ENCODE measurements around the gene TRIM28.
"Not testable (repeated sequence)": the region's sequence is repeated elsewhere in the genome, so short reads cannot be mapped to it uniquely, and the experiment has no call there.

The TRIM28 gene

DNA sequence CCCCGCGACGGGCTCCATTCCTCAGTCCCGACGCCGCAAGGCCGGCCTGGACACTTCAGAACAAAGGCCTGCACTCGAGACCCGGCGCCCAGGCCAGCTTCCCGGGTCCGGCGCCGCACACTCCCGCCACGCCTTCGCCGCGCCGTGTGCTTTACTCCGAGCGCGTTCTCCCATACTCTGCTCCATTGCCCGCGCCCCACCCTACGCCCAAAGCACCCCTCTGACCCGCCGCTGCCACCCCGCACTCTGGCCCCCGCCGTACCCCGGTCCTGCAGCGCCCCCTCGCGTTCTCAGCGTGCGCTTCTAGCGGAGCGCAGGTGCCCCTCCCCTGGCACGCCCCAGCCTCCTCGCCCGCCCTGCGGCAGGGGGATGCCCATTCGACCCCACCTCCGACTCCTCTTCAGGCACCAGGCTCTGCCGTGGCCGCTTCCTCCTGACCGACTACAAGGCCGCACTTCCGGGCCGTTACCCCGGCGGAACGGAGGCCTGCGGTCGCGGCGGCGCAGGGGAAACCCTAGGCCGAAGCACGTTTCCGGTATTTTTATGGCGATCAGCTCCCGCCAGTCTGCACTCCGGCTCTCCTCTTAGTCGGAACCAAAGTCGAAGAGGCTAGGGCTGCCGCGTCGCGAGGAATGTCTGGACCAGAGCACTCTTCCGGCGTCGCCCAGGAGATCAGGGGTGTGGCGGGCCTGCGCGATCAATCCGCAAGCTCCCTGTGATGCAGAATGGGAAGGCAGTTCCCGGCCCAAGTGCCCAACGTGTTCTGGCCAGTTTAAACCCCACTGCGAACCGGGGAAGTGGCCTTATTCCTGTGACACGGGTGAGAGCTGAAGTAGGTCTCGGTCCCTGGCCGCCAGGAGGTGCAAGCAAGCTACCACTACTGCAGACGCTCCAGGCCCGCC is 24.3 kb upstream of the TRIM28 start, which contains the start of gene ZBTB45:
Gene ZBTB45 (minus strand): TSS at position 456 of the 902 bp plus-strand sequence. CDS start 2,137 bp downstream, outside the sequence.
- peak; percentile 79 to 96 (median 83) for DNase-seq

- DNase-seq, result no peak
Measured at GRCh38 chr19:58520257-58520599, 23.6 kb upstream of the TRIM28 start.

- no peak for DNase-seq
Measured at GRCh38 chr19:58521651-58522050, 22.2 kb upstream of the TRIM28 start.

DNA sequence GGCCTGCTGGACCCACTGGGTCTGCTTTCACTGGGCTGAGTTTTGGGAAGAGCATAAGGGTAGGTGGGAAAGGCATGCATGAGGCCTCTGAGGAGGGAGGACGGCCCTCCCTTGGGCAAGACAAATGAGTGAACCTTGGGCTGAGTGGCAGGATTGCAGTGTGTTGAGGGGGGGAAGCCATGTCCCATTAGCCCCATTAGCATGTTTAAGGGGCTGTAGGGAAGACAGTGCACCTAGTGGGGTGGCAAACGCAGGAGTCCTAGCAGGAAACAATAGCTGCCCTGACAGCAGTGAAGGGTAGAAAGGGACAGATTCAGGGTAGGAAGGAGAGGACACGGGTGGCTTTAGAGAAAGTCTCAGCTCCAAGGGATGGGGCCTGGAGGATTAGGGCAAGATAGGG is 21.2 kb upstream of the TRIM28 start:
- no peak for DNase-seq

DNA sequence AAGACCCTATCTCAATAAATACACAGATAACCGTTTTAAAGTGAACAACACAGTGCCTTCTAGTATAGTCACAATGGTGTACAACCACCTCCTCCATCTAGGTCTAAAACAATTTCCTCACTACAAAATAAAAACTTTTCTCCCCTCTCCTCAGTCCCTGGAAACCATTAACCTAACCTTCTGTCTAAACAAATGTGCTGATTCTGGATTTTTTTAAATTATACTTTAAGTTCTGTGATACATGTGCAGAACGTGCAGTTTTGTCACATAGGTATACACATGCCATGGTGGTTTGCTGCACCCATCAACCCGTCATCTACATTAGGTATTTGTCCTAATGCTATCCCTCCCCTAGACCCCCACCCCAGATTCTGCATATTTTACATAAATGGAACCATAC is 14.5 kb upstream of the TRIM28 start:
- DNase-seq, result no peak

- DNase-seq, result no peak
Measured at GRCh38 chr19:58531034-58531840, 12.6 kb upstream of the TRIM28 start.

- no peak for DNase-seq
Measured at GRCh38 chr19:58535857-58536256, 8.0 kb upstream of the TRIM28 start.

DNA sequence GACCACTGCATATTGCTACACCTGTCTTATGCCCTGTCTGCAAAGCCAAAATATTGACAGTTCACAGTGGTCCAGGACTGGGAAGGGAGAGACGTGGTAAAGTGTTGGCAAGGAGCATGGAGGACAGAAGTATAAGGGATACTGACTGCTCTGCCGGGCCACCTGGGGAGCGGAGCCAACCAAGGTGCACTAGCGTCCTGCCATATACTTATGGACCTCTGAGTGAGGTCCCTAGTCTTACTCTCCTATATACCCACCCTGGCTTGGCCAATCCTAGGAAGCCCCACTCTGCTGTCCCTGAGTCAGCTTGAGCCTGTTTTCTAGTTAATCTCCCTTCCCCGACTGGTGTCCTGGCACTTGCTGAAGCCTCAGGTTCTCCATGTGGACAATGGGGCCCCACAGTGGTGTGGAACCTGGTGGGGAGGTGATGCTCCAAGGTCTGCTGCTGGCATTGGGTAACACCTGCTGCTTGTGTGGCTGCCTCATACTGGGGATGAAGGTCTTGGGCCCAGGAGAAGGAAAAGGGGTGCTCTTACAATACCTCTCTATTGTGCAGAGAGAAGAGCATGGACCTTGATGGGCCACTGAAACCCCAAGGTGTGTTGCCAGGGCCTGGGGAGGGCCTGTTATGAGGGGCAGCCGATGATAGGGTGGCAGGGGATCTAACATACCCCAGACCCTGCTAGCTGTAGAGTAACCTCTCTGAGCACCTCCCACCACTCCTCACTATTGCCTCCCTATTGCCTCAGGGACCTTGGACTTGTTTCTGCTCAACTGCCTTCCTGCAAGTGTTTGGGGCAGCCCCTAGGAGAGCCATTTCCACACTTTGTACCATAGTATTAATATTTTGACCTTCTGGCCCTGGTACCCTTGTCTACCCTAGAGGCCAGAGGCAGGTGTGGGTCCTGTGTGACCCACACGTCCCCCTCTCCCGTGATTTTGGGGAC is 6.7 kb upstream of the TRIM28 start:
- DNase-seq, result no peak

- peak in 1 of 5 donors; percentile 49 for DNase-seq
Measured at GRCh38 chr19:58538257-58539168, 5.4 kb upstream of the TRIM28 start.

DNA sequence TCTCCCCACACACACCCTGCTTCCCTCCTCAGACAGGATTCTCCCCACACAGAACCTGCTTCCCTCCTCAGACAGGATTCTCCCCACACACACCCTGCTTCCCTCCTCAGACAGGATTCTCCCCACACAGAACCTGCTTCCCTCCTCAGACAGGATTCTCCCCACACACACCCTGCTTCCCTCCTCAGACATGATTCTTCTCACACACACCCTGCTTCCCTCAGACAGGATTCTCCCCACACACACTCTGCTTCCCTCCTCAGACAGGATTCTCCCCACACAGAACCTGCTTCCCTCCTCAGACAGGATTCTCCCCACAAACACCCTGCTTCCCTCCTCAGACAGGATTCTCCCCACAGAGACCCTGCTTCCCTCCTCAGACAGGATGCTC is 4.7 kb upstream of the TRIM28 start:
- DNase-seq, result not testable (repeated sequence)

DNA sequence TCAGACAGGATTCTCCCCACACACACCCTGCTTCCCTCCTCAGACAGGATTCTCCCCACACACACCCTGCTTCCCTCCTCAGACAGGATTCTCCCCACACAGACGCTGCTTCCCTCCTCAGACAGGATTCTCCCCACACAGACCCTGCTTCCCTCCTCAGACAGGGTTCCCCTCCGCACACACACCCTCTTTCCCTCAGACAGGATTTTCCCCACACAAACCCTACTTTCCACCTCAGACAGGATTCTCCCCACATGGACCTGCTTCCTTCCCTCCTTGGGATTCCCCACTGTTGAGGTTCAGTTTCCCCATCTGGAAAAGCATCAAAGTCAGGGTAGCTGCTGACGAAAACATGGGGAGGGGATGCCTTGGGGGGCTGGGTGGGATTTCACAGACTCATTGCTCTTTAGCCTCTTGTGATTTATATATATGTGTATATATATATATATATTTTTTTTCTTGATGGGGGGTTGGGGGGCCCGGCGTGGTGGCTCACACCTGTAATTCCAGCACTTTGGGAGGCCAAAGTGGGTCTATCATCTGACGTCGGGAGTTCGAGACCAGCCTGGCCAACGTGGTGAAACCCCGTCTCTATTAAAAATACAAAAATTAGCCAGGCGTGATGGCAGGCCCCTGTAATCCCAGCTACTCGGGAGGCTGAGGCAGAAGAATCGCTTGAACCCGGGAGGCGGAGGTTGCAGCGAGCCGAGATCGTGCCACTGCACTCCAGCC is 1.1 kb upstream of the TRIM28 start:
- not testable (repeated sequence) for DNase-seq

DNA sequence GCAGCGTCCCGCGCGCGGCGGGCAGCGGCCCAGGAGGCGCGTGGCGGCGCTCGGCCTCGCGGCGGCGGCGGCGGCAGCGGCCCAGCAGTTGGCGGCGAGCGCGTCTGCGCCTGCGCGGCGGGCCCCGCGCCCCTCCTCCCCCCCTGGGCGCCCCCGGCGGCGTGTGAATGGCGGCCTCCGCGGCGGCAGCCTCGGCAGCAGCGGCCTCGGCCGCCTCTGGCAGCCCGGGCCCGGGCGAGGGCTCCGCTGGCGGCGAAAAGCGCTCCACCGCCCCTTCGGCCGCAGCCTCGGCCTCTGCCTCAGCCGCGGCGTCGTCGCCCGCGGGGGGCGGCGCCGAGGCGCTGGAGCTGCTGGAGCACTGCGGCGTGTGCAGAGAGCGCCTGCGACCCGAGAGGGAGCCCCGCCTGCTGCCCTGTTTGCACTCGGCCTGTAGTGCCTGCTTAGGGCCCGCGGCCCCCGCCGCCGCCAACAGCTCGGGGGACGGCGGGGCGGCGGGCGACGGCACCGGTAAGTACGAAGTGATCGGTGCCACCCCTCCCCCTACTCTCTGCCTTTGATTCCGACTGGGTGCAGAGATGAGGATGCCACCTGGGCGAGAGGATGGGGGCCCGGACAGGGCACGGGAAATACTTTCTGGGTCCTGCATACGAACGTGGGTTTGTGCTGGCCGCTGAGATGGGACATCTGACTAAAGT is 874 bp downstream of the TRIM28 start:
- DNase-seq, result peak in 3 of 5 donors; percentile 66 to 83 (median 74)

DNA sequence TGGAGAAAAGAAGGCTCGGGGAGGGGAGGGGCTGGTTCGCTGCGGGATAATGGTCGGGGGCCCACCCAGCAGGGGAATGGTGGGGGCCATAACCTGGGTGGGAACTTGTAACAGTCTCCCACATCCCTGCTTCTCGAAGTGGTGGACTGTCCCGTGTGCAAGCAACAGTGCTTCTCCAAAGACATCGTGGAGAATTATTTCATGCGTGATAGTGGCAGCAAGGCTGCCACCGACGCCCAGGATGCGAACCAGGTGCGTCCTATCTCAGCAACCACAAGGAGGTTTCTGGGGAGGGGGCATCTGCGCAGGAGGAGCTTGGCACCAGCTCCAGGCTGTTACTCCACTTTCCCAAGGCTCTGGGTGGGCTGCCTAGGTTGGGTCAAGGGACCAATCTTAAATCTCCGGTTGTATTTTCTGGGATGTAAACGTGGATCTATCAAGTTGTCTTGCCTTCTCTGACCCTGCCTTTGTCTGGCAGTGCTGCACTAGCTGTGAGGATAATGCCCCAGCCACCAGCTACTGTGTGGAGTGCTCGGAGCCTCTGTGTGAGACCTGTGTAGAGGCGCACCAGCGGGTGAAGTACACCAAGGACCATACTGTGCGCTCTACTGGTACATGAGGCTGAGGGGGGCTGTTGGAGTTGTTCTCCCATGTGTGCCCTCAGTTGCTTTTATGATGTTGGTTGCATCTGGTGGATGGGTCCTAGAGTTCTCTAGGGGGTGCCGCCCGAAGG is 1.6 kb downstream of the TRIM28 start:
- no peak for DNase-seq

DNA sequence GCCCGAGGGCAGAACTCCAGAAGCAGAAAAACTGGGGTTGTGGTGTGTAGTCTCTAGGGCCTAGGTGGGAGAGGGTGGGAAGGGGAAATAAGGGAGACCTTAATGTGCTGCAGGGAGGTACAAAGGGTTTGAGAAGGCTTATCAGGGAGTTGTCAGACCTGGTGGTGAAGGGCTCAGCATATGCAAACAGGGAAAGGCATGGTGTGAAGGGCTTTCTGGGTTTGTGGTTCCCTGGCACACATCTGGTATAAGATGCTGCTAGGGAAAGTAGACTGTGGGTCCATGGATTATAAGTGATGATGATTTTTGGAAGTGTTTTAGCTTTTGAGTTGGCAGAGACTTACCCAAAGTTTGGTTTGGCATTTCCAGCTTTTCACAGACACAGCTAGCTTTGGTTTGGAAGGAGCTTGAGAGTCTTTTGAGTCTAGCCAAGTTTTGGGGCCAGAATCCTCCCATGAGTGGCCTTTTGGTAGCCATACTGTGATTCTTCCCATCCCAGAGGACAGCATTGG is 2.2 kb downstream of the TRIM28 start:
- no peak for DNase-seq

GRCh38 chr19:58547323-58548312 is 3.8 kb downstream of the TRIM28 start:
- DNase-seq, result no peak

GRCh38 chr19:58548859-58549663 is 5.2 kb downstream of the TRIM28 start:
- DNase-seq, result no peak
